Upper lobe of left lung (tissue), 6 donors: ENCODE data around the gene FAM184B. TPM values are rescaled to one million over a fixed set of nuclear protein-coding genes. Genes with fewer than 3 reads are reported as not detected.

Experiments
- ATAC-seq, 2 donors: fragments of 200-7000 bp; cut with Tn5 transposase; one replicate each; pipeline ENCODE4 v1.9.1; 2022; ENCODE audit warnings: mild to moderate bottlenecking in 2 of 2, moderate library complexity in 2 of 2; ENCODE audit not compliant: low FRiP score in 2 of 2
- DNase-seq, 2 donors: peaks; one replicate each; pipeline ENCODE4 v3.0.0-alpha.2; 2019 to 2020
- H3K27ac ChIP-seq, 4 donors: fragments of 200-600 bp; sonication (generic); one replicate each; pipeline ENCODE4 v1.5.1; 2016 to 2019
- H3K27me3 ChIP-seq, 4 donors: fragments of 200-600 bp; sonication (generic); one replicate each; pipeline ENCODE4 v1.5.1; 2017 to 2019
- H3K36me3 ChIP-seq, 4 donors: fragments of 200-600 bp; sonication (generic); one replicate each; pipeline ENCODE4 v1.5.1; 2016 to 2019
- H3K4me1 ChIP-seq, 4 donors: fragments of 200-600 bp; sonication (generic); one replicate each; pipeline ENCODE4 v1.5.1; 2018 to 2019
- H3K4me3 ChIP-seq, 4 donors: fragments of 200-600 bp; sonication (generic); one replicate each; pipeline ENCODE4 v1.5.1; 2017 to 2019; ENCODE audit warnings: mild to moderate bottlenecking in 2 of 4, moderate library complexity in 1 of 4
- H3K9me3 ChIP-seq, 4 donors: fragments of 200-600 bp; sonication (generic); one replicate each; pipeline ENCODE4 v1.5.1; 2018 to 2019
- EP300 ChIP-seq, 4 donors: sonication (generic); formaldehyde crosslinking; IDR thresholded peaks; one replicate each; pipeline ENCODE4 v1.5.1; 2017; ENCODE audit warnings: antibody characterized with exemption in 4 of 4, control low read depth in 2 of 4
- POLR2A ChIP-seq, 4 donors: fragments of 450-650 bp; IDR thresholded peaks; one replicate each; pipeline ENCODE4 v1.5.1; 2016 to 2017; ENCODE audit warnings: antibody characterized with exemption in 4 of 4, mild to moderate bottlenecking in 2 of 4
- POLR2AphosphoS5 ChIP-seq, 2 donors: sonication (generic); formaldehyde crosslinking; IDR thresholded peaks; one replicate each; pipeline ENCODE4 v1.5.1; 2017; ENCODE audit warnings: antibody characterized with exemption in 2 of 2
- WGBS, 2 donors: methylation state at CpG; one replicate each; pipeline ENCODE4 v1.1.5; 2017 to 2018; 5-methylcytosine and 5-hydroxymethylcytosine counted together
- total RNA-seq, 6 donors: library from RNA; depleted of rRNA in 4 of 6; stranded (reverse); fragments of >200 nt in 4 of 6; gene quantifications; one replicate each; pipeline versions ENCODE4 v1.1.0 to v1.2.1, GENCODE V29; 2016 to 2021
- TF ChIP-seq, protein P1 (sequence below), 6 experiments: fragments of 450-650 bp in 4 of 6; fragments of 200-600 bp in 2 of 6; sonication (generic) in 2 of 6; IDR thresholded peaks; one replicate each; pipeline ENCODE4 v1.5.1; 2016 to 2019; ENCODE audit warnings: antibody characterized with exemption in 6 of 6
- donor health status: DM: no; HTN: no; CAD: no; lungs with moderate emphysema.
- donor health status: DM: no; HTN: yes; CAD: no; lungs with severe emphysema.

Gene FAM184B
- total RNA-seq, 6 donors from 2014 or later = 0.13 to 1.0 (median 0.34) TPM

DNA sequence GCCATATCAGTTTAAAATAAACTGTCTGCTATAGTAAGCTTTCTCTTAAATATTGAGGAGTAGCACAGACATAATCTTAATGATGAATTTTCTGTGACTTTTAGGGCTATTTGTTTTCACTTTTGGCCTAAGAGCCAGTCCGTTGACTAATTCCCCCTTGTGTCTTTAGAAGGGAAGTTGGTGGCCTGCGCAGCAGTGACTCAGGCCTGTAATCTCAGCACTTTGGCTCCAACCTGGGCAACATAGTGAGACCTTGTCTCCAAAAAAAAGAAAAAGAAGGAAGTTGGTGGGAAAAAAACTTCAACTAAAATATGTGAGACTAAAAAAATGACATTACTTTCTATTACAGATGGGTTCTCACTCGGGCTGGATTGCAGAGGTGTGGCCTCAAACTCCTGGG lies 32.7 kb upstream of the FAM184B start:
- no peak for DNase-seq
- 61 to 77% methylated on average over 3 of the region's 3 CpGs for WGBS, 2 donors

DNA sequence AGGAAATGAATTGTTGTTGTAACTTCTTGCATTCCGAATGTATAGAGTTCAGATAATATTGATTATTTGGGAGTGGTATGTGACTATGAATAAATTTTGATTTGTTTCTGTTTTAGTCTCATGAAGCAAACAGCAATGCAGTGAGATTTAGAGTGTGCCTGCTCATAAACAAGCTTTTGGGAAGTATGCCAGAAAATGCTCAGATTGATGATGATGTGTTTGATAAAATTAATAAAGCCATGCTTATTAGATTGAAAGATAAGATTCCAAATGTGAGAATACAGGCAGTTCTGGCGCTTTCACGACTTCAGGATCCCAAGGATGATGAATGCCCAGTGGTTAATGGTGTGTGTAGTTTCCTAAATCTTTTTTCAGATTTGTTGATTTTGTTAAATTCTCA lies 31.4 kb upstream of the FAM184B start:
- no peaks in the 10 kb centered on the region for H3K27me3 ChIP-seq
- whole genome bisulfite sequencing, 2 donors = 68 to 76% methylated on average over 3 of the region's 3 CpGs
- TF ChIP-seq POLR2A (IDR thresholded peaks at IDR 0.05) (no peak), POLR2AphosphoS5 (IDR thresholded peaks at IDR 0.05) (no peak), EP300 (IDR thresholded peaks at IDR 0.05) (no peak)
- TF ChIP-seq, protein P1, sequence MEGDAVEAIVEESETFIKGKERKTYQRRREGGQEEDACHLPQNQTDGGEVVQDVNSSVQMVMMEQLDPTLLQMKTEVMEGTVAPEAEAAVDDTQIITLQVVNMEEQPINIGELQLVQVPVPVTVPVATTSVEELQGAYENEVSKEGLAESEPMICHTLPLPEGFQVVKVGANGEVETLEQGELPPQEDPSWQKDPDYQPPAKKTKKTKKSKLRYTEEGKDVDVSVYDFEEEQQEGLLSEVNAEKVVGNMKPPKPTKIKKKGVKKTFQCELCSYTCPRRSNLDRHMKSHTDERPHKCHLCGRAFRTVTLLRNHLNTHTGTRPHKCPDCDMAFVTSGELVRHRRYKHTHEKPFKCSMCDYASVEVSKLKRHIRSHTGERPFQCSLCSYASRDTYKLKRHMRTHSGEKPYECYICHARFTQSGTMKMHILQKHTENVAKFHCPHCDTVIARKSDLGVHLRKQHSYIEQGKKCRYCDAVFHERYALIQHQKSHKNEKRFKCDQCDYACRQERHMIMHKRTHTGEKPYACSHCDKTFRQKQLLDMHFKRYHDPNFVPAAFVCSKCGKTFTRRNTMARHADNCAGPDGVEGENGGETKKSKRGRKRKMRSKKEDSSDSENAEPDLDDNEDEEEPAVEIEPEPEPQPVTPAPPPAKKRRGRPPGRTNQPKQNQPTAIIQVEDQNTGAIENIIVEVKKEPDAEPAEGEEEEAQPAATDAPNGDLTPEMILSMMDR (IDR thresholded peaks at IDR 0.05) = no peak

More for the DNA sequence above, 32.7 kb upstream of the FAM184B start:
- H3K9me3 ChIP-seq = no peaks in the 10 kb centered on the region
- H3K27ac ChIP-seq = no peak overlapping the region
- no peaks in the 10 kb centered on the region for H3K27me3 ChIP-seq
- H3K4me3 ChIP-seq = no peak overlapping the region
- no peaks in the 10 kb centered on the region for H3K36me3 ChIP-seq
- TF ChIP-seq POLR2AphosphoS5 (IDR thresholded peaks at IDR 0.05) (no peak), POLR2A (IDR thresholded peaks at IDR 0.05) (no peak), EP300 (IDR thresholded peaks at IDR 0.05) (no peak)
- TF ChIP-seq, protein P1 (IDR thresholded peaks at IDR 0.05) = no peak
- H3K4me1 ChIP-seq = peaks cover 11 to 13% (median 12%) of the 10 kb centered on the region in 4 donors
- ATAC-seq = no peak

DNA sequence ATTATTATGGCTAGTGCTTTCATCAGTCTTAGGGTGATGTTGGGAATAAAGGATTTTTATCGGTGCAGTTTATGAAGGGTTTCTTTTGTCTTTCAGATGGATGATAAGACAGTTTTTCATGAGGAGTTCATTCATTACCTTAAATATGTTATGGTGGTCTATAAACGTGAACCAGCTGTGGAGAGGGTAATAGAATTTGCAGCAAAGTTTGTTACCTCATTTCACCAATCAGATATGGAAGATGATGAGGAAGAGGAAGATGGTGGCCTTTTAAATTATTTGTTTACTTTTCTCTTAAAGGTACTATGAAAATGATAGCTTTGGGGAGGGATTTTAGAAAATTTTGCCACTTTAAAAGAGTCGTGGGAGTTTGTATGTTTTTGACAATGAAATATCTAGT lies 30.7 kb upstream of the FAM184B start:
- DNase-seq (no peak), ATAC-seq (no peak)
- Histone ChIP-seq H3K9me3 (no peaks in the 10 kb centered on the region), H3K27me3 (no peaks in the 10 kb centered on the region), H3K4me3 (peak overlapping the region in 1 of 4 donors; percentile 87), H3K4me1 (peaks cover 31 to 34% (median 32%) of the 10 kb centered on the region in 4 donors), H3K27ac (no peak overlapping the region), H3K36me3 (no peaks in the 10 kb centered on the region)
- 11 to 26% methylated on average over 3 of the region's 3 CpGs for WGBS, 2 donors
- TF ChIP-seq POLR2A (IDR thresholded peaks at IDR 0.05) (no peak), POLR2AphosphoS5 (IDR thresholded peaks at IDR 0.05) (no peak), EP300 (IDR thresholded peaks at IDR 0.05) (no peak)
- TF ChIP-seq, protein P1 (IDR thresholded peaks at IDR 0.05) = no peak

More for the DNA sequence above, 31.4 kb upstream of the FAM184B start:
- Histone ChIP-seq H3K4me3 (no peak overlapping the region), H3K27ac (no peak overlapping the region), H3K9me3 (no peaks in the 10 kb centered on the region), H3K36me3 (no peaks in the 10 kb centered on the region), H3K4me1 (peaks cover 24 to 27% (median 25%) of the 10 kb centered on the region in 4 donors)
- no peak for DNase-seq
- no peak for ATAC-seq

DNA sequence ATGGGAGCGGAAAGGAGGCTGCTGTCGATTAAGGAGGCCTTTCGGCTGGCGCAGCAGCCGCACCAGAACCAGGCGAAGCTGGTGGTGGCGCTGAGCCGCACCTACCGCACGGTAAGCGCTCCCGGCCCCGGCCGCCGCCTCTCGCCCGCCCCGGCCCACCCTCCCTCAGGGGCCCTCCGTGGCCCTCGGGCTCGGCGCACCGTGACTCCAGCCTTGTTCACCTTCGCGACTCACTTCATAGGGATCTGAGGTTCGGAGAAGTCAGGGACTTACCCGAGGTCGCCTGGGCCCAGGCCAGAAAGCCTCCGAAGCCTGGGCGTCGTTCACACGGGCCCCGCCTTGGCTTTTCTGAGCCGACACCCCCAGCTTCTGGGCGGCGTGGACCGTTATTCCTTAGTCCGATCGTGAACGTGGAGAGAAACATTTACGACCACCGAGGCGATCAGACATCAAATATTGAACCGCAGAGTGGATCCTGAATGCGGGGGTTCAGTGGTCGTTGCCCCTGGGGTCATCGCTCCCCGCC lies 29.7 kb upstream of the FAM184B start:
- Histone ChIP-seq H3K9me3 (no peaks in the 10 kb centered on the region), H3K36me3 (no peaks in the 10 kb centered on the region), H3K4me1 (peaks cover 34 to 39% (median 36%) of the 10 kb centered on the region in 4 donors), H3K27ac (peak overlapping the region in 1 of 4 donors; percentile 97), H3K4me3 (peak overlapping the region; percentile 27 to 90 (median 79)), H3K27me3 (no peaks in the 10 kb centered on the region)
- ATAC-seq = peak in 1 of 2 donors; percentile 22
- 0 to 2% methylated on average over 10 to 27 of the region's 48 CpGs for WGBS, 2 donors
- peak in 1 of 2 donors; percentile 89 for DNase-seq
- TF ChIP-seq POLR2A (IDR thresholded peaks at IDR 0.05) = no peak
- TF ChIP-seq, protein P1 (IDR thresholded peaks at IDR 0.05) = peak in 1 of 6 experiments; percentile 4
